ENCODE results near the gene SEPTIN12.

GRCh38 chr16:4795828-4796572 is 7.9 kb upstream of the SEPTIN12 start:
- TF ChIP-seq MYC (IDR thresholded peaks at IDR 0.05; ENCODE audit: insufficient read depth, insufficient read length, insufficient replicate concordance, low read length, severe bottlenecking) (no peak), CTCF (IDR thresholded peaks at IDR 0.05 in 2 of 3, conservative IDR thresholded peaks at IDR 0.05 in 1 of 3; ENCODE audit: control insufficient read depth in 2 of 3, extremely low read depth in 1 of 3, insufficient read depth in 1 of 3, low read depth in 3 of 3, low read length in 3 of 3) (no peak), CEBPB (IDR thresholded peaks at IDR 0.05; ENCODE audit: borderline replicate concordance in 1 of 2, low read depth in 2 of 2, low read length in 2 of 2) (no peak), ZSCAN29 (IDR thresholded peaks at IDR 0.05) (no peak), RBBP5 (conservative IDR thresholded peaks at IDR 0.05) (no peak), ELK1 (IDR thresholded peaks at IDR 0.05; ENCODE audit: low read depth, low read length) (no peak), POLR2A (IDR thresholded peaks at IDR 0.05; ENCODE audit: low read depth, low read length) (no peak), HDAC2 (IDR thresholded peaks at IDR 0.05) (no peak)
